Measurements from ENCODE around the gene PLEKHG2.
"Not testable (repeated sequence)": the region's sequence is repeated elsewhere in the genome, so short reads cannot be mapped to it uniquely, and the experiment has no call there.

The PLEKHG2 gene, protein sequence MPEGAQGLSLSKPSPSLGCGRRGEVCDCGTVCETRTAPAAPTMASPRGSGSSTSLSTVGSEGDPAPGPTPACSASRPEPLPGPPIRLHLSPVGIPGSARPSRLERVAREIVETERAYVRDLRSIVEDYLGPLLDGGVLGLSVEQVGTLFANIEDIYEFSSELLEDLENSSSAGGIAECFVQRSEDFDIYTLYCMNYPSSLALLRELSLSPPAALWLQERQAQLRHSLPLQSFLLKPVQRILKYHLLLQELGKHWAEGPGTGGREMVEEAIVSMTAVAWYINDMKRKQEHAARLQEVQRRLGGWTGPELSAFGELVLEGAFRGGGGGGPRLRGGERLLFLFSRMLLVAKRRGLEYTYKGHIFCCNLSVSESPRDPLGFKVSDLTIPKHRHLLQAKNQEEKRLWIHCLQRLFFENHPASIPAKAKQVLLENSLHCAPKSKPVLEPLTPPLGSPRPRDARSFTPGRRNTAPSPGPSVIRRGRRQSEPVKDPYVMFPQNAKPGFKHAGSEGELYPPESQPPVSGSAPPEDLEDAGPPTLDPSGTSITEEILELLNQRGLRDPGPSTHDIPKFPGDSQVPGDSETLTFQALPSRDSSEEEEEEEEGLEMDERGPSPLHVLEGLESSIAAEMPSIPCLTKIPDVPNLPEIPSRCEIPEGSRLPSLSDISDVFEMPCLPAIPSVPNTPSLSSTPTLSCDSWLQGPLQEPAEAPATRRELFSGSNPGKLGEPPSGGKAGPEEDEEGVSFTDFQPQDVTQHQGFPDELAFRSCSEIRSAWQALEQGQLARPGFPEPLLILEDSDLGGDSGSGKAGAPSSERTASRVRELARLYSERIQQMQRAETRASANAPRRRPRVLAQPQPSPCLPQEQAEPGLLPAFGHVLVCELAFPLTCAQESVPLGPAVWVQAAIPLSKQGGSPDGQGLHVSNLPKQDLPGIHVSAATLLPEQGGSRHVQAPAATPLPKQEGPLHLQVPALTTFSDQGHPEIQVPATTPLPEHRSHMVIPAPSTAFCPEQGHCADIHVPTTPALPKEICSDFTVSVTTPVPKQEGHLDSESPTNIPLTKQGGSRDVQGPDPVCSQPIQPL (N-terminal part only)

DNA sequence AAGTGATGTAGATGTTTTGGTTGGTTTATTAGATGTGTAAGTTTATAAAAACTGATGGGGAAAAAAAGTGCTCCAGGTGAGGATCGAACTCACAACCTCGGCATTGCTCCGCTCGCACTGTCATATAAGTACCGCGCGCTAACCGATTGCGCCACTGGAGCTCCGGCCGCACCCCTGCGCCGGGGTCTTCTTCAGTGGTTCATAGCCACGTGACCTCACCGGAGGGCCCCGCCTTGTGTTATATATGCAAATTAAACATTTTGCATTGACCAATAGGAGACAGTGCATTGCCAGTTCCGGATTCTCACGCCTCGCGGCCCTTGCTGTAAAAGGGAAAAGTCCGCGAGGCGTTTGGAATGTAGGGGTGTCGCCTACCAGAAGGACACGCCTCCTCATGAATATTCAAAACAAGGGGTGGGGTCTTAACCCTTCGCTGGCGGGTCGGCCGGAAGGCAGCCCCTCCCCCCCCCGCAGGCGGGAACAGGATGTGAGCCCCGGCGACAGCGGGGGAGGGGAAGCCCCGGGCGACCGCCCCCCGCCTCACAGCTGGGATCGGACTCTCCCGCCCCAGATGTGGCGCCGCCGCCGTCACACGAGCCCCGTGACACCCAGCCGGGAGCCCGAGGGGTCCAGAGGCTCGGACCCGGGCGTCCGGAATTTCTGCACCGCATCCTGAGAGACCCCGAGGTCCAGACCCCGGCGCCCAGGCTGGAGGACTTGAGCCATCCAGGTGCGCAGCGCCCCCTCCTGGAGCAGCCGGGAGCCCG lies at the start of gene PLEKHG2:
PLEKHG2 (plus strand) TSS at position 570 of the 767 bp plus-strand sequence. CDS start 1,418 bp downstream, outside the sequence.
- DNase-seq = peak; percentile 98

DNA sequence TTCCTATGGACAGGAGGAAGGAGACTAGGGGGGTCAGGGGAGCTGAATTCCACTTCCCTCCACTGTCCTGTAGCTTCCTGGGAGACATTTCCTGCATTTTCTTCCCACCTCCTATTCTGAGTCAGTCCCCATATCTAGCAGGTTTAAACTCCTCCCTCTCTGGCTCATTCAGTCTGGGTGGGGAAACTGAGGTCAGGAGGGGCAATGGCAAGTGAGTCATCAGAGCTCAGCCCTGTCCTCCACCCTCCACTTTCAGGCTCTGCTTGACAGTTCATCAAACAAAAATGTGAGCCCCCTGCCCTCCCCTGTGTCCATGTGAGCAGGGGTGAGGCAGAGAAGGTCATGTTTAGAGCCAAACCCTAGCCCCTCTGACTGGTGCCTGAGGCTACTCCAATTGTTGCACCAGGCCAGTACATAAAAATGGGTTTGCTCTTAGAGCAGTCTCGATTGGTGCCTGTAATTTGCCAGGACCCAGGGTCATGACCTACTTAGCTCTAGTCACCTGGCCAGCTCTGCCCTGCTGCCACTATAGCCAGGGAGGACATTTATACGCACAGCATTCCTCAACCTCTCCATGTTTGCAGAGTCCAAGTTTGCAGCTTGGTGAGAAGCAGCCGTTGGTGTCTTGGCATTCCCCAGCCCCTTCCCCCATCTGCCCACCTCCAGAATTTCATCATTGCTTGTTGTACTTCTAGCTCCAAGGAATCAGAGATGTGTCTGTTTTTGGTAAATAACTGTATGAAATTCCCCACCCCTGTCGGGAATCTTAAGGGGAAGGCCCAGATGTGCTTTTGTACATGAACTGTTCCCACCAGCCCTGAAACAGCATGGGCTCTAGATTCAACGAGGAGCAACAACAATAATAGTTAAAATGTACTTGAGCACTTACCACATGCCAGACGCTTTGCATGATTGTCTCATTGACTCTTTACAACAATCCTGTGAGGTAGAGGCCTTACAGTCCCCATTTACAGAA lies 49.5 kb upstream of the PLEKHG2 start:
- no peak for DNase-seq

DNA sequence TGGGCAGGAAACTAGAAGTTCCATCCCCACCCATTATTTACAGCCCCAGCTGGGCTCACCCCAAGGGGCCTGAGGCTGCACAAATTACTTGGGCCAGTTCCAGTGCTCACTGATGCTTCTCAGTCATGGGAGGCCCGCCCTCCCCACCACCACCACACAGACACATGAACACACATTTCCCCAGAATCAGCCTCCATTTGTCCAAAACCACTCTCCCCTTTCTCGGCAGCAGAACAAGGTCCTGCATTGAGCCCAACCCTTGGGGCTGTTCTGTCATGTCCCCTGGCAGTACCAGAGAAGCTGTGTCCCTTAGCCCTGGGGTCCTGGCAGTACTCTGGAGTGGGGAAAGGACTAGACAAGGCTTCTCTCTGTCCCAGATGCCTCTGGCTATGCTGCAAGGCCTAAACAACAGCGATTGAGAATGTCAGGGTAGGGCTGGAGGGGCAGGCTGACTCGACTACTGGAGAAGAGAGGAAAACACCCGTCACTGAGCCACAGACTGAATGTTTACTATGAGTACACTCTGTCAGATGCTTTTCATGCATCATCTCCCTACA lies 48.5 kb upstream of the PLEKHG2 start:
- no peak for DNase-seq

DNA sequence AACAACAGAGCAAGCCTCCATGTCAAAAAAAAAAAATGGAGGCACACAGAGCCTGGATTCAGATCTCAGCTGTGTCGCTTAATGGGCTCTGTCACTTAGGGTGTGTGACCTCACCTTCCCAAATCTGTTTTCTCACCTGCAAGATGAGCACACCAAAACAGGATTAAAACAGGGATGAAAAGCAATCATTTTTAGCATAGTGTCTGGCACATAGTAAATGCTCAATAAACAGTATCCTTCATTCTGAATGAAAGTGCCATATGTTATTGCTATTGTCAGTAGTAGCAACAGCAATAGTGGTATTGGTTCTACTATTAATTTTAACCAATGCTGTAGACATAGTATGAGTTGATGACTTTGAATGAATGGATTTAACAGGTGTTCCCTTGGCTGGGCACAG lies 46.9 kb upstream of the PLEKHG2 start:
- DNase-seq = no peak

DNA sequence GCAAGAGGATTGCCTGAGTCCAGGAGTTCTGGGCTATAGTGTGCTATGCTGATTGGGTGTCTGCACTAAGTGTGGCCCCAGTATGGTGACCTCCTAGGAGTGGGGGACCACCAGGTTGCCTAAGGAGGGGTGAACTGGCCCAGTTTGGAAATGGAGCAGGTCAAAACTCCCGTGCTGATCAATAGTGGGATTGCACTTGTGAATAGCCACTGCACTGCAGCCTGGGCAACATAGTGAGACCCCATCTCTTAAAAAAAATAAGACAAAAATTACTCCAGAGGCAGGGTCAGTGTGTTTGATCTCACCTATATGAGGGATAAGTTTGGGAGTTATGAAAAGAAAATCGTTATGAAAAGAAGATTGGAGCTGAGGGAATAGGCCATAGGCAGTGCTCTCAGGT lies 43.3 kb upstream of the PLEKHG2 start:
- DNase-seq = no peak

DNA sequence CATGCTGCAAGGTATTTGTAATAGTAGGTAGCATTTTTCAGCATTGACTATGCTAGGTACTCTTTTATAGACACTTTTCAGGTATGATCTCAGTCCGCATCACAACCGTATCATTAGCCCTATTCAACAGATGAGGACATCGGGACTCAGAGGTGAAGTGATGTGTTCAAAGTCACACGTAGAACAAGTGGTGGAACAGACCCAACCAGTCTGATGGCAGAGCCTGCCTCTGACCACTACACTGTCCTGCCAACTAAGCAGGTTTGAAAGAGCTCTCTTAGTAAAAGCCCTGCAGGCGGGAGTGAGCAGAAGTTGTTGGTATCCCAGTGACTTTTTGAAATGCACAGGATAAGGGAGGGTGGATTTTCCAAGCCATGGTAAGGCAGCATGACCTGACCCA lies 41.7 kb upstream of the PLEKHG2 start:
- DNase-seq = no peak

DNA sequence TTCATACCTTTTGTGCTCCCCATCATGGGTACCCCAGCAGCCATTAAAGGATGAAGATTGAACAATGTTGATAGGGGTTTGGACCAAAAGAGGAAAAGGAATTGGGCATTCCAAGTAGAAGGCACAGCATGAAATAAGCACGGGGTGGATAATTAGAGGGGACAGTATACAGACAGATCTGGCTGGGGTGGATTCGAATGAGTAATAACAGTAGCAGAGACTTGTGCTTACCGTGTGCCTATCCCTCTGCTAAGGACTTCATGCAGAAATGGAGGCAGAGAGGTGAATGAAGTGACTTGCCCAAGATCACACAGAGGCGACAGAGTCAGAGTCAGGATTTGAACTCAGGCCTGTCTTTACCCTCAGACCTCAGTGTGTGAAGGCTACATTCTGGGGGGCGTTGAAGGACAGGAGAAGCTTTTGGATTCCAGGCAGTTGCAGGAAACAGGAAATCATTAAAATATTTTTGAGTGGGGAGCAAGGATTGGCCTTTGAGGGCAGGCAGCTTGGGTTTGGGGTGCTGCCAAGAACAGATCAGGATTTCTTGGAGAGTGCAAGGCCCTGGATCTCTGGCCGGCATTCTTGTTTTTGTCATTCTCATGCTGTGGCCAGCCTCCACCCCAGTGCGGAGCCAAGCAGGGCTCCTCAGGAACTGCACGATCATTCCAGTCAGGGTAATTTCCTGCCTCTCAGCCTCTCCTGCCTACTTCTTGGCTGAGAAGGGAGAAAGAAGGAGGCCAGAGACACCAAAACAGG lies 40.2 kb upstream of the PLEKHG2 start:
- no peak for DNase-seq

DNA sequence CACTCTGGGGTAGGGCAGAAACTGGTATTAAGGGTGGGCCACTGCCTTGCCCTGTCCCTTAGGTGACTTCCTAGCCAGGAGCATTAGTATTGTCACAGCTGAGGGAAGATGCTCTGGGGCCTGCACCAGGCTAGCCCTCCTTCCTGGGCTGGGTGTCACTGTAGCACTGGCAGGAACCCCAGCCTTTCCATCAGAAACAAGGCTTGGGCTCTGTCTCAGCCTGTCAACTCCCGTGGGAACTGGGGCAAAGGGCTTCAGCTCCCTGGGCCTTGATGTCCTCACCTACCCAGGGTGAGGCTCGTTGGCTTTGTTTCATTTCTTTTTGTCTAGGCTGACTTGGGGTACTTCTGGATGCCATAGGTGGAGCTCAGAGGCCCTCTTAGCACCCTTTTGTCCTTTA lies 39.5 kb upstream of the PLEKHG2 start:
- no peak for DNase-seq

DNA sequence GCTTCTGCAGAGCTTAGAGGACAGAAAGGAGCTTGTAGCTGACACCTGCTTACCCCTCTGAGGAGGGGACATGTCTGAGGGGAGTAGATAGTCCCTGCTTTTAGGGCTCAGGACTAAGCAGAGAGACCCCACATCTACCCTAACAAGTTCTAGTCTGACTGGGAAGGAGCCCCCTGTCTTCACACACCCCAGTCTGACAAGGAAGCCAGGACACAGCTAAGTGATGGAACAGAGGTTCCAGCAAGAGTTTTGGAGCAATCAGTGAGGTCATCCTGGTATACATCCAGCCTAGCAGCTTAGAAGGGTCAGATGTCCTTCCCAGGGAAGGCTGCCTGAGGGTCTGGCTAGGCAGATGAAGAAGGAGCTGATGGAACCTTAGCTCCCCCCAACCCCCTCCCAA lies 36.5 kb upstream of the PLEKHG2 start:
- no peak for DNase-seq

DNA sequence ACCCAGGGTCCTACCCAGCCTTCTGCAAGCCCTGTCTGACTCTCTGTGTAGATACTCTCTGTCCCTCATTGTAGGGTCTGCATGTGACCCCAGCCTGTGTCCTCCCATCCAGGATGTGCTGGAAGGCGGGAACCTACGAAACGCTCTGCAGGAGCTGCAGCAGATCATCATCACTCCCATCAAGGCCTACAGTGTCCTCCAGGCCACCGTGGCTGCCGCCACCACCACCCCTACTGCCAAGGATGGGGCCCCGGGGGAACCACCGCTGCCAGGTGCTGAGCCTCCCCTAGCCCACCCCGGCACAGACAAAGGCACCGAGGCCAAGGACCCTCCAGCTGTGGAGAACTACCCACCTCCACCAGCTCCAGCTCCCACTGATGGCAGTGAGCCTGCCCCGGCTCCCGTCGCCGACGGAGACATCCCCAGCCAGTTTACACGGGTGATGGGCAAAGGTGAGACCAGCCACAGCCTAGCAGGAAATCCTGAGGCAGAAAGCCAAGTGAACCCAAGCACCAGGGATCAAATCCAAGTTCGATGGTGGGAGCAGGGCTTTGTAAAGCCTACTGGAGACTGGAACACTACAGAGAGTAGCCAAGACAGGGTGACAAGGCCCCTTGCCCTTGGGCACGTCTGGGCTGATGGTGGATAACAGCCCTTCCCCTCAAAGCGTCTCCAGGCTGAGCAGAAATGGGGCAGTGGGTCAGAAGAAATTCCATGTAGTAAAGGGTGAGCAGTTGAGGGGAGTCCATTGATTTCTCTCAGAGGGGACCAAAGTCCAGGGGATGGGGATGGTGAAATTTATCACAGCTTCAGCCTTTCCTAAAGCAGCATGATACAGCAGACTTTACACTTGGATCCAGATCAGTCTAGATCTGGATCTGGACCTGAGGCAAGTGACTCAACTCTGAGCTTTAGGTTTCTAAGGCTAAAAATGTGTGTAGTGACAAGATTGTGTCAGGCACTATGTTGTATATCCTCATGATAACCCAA lies 34.8 kb upstream of the PLEKHG2 start:
- DNase-seq = no peak

DNA sequence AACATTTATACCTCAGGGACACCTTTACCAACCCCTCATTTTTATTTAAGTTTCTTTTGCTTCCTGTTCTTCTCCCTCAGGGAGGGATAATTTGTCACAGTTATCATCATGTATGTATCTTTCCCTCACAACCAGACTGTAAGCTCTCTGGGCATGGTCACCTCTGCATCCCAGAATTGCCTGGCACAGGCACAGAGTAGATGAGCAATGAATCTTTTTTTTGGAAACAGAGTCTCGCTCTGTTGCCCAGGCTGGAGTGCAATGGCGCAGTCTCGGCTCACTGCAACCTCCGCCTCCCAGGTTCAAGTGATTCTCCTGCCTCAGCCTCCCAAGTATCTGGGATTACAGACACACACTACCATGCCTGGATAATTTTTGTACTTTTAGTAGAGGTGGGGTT lies 33.1 kb upstream of the PLEKHG2 start:
- not testable (repeated sequence) for DNase-seq

DNA sequence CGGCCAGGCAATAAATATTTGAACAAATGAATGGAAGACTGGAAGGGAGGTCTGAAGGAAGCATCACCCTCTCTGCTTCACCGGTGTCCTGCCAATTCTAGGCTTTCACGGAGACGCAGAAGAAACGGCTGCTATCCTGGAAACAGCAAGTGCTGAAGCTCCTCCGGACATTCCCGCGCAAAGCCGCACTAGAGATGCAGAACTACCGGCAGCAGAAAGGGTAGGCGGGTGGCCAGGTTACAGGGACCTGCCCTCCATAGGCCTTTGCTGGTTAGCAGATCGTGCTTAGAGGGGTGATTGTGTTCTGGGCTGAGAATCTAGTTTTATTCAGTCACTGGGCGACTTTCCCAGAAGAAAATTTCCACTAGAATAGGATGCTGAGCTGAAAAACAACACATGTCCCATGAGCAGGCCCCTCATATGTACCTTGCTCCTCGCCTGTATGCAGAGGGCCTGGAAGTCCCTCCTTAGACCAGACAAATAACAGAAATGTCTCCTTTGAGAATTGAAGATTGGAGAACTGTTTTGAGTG lies 32.5 kb upstream of the PLEKHG2 start:
- no peak for DNase-seq

DNA sequence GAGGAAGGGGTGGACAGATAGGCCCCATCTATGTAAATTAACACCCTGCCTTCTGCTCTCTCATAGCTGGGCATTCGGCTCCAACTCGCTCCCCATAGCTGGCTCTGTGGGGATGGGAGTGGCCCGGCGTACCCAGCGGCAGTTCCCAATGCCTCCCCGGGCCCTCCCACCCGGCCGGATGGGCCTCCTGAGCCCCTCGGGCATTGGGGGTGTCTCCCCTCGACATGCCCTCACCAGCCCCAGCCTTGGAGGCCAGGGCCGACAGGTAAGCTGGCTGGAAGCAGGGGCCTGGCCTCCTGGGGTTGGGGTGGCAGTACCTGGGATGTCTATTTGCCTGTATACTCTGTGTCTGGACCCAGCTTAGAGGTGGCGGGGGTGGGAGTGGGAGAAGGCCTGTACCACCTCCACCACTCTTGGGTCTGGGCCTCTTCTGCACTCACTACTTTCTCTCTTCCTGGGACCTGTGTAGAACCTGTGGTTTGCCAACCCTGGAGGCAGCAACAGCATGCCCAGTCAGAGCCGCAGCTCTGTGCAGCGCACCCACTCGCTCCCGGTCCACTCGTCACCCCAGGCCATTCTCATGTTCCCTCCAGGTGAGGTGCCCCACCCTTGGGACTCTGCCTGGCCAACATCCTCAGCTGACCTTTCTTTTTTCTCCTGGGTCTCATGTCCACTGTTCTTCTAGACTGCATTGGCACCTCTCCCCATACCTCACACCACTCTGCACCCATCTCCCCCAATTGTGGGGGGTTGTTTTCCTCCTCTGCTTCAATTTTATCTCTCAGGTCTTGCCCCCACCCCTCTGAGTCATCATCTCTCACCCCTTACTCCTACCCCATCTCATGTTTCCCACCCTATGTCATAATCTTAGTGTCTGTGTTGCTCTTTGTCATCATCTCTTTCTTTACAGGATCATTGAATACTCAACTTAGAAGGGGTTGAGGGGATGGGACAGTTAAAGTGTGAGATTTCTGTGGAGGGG lies 31.7 kb upstream of the PLEKHG2 start:
- no peak for DNase-seq

DNA sequence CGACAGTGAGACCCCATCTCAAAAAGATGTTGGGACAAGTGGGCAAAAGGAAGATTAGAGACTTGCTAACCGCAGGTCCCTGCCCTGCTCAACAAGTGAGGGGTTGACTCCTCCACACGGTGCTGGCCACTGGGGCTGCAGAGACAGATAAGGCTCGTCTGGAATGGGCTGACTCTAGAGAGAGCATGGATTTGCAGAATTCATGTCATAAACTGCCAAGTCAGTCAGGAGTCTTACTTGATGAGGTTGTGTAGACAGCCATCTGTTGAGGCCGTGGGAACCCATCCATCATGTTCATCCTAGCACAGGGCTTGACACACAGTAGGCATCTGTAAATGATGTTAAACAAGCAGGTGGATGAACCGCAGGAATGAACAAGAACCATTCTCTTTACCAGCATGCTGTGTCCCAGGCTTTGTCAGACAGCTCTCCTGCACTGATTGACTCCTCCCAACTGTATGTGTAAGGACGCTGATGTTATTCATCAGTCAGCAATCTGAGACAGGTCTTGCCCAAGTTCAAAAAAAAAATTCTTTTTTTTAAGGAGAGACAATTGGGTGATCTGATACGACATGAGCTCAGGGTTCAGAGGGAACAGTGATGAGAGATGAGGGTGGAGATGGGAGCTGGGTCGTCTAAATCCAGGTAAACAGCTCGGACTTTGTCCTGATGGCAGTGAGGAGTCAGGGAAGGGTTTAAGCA lies 30.4 kb upstream of the PLEKHG2 start:
- DNase-seq = no peak

DNA sequence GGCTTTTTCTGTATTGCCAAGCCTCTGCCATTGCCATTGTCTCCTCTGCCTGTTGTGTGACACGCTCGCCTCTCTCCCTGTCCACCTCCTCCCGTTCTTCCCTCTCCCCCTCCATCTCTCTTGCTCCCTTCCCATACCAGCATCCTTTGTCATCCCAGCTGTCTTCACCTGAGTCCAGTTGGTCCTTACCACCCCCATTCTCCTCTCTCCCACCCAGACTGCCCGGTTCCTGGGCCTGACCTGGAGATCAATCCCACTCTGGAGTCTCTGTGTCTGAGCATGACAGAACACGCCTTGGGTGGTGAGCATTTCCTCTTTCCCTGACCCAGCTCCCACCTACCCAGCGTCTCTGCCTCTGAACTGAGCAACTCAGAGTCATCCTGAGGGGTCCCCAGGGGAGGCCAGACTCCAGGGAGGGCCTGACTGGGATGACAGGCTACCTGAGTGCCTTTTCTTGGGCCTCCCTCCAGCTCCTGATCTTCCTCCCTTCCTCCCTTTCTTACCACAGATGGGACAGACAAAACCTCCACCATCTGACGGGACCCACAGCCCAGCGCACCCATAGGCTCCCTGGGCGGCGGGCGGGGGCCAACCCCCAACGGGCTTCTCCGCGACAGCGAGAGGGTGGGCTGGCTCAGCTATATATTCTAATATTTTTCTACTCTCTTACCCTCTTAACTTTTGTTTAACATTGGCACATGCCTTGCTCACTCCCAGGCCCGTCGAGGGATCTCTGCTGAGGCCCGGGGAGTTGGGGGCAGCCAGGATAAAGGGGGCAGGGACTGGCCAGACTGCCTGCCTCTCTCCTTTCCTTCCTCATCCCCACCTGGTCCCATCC lies 29.3 kb upstream of the PLEKHG2 start:
- DNase-seq = no peak
